ENCODE data around the gene NEURL3.

DNA sequence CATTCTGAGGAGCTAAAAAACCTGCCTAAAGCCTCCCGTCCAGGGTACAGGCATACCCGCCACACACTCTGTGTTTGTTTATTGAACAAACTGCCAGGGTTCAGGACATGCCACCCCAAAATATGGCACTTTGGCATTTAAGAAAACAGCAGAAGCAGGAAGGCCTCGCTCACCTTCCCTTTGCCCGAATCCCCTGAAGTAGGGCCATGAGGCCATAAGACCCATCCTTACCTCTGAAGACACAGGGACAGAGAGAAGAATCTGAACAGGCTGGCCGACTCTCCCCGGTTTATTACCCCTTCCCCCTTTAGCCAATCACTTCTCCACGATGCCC is 1.7 kb upstream of the NEURL3 start:
- no peak for TF ChIP-seq POLR2A (IDR thresholded peaks at IDR 0.05)
- no peak for TF ChIP-seq CTCF (IDR thresholded peaks at IDR 0.05)
